GM19455 (cell line): Measurements from ENCODE around the gene C8B.

Source experiments
- ATAC-seq: cut with Tn5 transposase; IDR thresholded peaks from one replicate; pipeline ENCODE4 v1.9.1; 2021; ENCODE audit not compliant: unreplicated experiment

C8B gene

GRCh38 chr1:56972976-56973375, 7.2 kb upstream of the C8B start:
- no peak for ATAC-seq

- no peak for ATAC-seq
Observed at GRCh38 chr1:56970280-56970679, 4.5 kb upstream of the C8B start.

- no peak for ATAC-seq
Observed at GRCh38 chr1:56968878-56969495, 3.2 kb upstream of the C8B start.

GRCh38 chr1:56967900-56968832, 2.4 kb upstream of the C8B start:
- no peak for ATAC-seq

- ATAC-seq, result no peak
Observed at GRCh38 chr1:56967355-56967754, 1.5 kb upstream of the C8B start.

GRCh38 chr1:56966698-56966999, 834 bp upstream of the C8B start:
- ATAC-seq, result no peak

- no peak for ATAC-seq
Observed at GRCh38 chr1:56965191-56965590, 624 bp downstream of the C8B start.

GRCh38 chr1:56964349-56965017, 1.3 kb downstream of the C8B start:
- ATAC-seq, result no peak

GRCh38 chr1:56963667-56964066, 2.1 kb downstream of the C8B start:
- ATAC-seq, result no peak

GRCh38 chr1:56961426-56961825, 4.4 kb downstream of the C8B start:
- ATAC-seq, result no peak

- ATAC-seq, result no peak
Observed at GRCh38 chr1:56958526-56958925, 7.3 kb downstream of the C8B start.

GRCh38 chr1:56957931-56958330, 7.9 kb downstream of the C8B start:
- no peak for ATAC-seq

GRCh38 chr1:56954664-56955063, 11.2 kb downstream of the C8B start:
- no peak for ATAC-seq

- ATAC-seq, result no peak
Observed at GRCh38 chr1:56953386-56953785, 12.4 kb downstream of the C8B start.

GRCh38 chr1:56952501-56952900, 13.3 kb downstream of the C8B start:
- no peak for ATAC-seq

GRCh38 chr1:56948403-56949023, 17.3 kb downstream of the C8B start:
- no peak for ATAC-seq

- ATAC-seq, result no peak
Observed at GRCh38 chr1:56940039-56940438, 25.8 kb downstream of the C8B start.

GRCh38 chr1:56939209-56939608, 26.6 kb downstream of the C8B start:
- no peak for ATAC-seq

- no peak for ATAC-seq
Observed at GRCh38 chr1:56938646-56939045, 27.2 kb downstream of the C8B start.

GRCh38 chr1:56934430-56935060, 31.3 kb downstream of the C8B start:
- ATAC-seq, result no peak

GRCh38 chr1:56933606-56934005, 32.2 kb downstream of the C8B start:
- ATAC-seq, result no peak
